Umbilical cord (tissue), 2 donors: ENCODE data around the gene JSRP1. TPM values are rescaled to one million over a fixed set of nuclear protein-coding genes. Genes with fewer than 3 reads are reported as not detected.

Experiments
- DNase-seq: peaks from one replicate; pipeline ENCODE4 v3.0.0-alpha.2; 2015; ENCODE audit warnings: low spot score
- total RNA-seq: library from RNA; depleted of rRNA; stranded (reverse); fragments of >200 nt; gene quantifications from one replicate; pipeline ENCODE4 v1.2.3, GENCODE V29; 2014; ENCODE audit warnings: low replicate concordance; ENCODE audit not compliant: insufficient read depth

Gene JSRP1
- total RNA-seq, 1 donor from 2014 or later, result not detected

DNA sequence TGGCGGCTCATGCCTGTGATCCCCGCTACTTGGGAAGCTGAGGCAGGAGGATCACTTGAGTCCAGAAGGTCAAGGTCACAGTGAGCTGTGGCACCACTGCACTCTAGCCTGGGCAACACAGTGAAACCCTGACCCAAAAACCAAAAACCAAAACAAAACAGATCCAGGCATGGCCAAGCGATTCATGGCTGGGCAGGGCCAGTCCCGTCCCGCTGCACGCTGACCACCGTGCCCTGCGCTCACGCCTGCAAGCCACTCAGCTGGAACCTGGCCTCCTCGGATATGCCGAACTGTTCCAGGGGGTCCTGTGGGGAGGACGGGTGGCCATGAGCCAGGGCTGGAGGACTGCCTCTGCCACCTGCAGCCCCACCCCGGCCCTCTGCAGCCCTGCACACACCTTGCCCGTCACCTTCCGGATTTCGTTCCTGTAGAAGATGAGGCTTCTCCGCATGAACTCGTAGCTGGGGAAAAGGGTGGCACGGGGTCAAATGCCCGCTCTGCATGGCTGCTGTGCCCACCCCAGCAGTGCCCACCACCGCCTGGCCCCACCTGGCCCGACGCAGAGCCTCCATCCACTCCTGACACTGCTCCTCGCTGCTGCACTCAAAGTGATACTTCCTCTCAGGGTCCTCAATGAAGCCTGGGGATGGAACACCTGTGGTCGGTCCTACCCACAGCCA lies 22.5 kb downstream of the JSRP1 start:
- no peak for DNase-seq

DNA sequence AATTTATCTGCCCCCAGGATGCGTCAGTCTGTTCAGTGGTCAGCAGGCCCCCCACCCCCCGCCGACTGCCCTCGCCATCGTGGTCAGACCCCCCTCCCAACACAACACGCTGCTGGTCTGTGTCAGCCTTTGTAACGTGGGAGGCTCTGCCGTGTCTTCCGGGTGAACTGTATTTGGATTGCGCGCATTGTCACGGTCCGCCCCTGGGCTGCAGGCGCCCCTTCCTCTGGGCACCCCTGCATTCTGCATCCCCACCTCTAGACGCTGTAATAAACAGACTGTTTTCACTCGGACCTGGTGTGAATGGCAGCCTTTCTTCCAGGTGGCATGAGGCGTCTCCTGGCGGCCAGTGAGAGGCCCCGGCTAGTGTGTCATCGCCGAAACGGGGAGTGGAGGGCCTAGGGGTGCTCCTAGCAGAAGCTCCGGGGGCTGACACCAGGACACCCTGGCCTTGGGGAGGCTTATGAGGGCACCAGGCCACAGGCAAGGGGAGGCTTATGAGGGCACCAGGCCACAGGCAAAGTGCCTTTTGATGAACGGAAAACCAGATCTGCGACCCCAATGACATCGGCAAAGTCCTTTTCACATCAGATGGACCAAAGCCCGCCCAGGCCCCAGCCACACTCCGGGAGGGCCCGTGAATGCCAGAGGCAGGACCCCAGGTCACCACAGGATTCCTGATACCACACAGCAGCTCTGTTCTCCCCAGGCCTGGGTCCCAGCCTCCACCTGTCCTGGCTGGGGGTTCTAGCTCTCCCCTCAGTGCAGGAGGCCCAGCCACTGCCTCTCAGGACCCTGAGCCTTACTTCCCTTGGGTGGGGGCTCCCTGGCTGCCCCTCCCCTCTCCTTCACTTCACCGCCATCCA lies 23.7 kb downstream of the JSRP1 start:
- no peak for DNase-seq

DNA sequence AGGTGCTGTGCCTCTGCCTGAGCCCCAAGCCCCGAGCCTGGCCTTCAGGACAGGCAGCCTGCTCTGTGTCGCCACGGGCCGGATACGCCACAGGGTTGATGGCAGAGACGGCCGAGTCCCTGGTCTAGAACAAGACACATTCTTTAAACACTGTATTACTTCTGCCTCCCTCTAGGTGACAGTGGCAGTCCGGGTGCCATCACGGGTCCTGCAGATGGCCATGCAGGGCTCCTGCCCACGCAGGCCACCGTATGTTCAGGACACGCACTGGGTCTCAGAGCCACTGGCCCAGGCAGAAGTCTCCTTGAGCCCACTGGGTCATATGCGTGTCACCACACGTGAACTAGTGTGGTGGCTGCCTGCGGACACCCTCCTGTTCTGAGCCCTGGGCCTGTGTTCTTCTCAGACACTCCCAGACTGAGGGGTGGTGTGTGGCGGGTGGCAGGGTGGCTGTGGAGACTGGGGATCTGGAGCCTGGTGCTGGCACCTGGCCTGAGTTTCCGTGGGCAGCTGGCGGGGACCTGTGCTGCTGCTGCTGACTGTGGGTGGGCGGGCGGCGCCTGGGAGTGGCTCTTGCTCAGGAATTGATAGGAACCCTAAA lies 24.5 kb downstream of the JSRP1 start:
- no peak for DNase-seq

DNA sequence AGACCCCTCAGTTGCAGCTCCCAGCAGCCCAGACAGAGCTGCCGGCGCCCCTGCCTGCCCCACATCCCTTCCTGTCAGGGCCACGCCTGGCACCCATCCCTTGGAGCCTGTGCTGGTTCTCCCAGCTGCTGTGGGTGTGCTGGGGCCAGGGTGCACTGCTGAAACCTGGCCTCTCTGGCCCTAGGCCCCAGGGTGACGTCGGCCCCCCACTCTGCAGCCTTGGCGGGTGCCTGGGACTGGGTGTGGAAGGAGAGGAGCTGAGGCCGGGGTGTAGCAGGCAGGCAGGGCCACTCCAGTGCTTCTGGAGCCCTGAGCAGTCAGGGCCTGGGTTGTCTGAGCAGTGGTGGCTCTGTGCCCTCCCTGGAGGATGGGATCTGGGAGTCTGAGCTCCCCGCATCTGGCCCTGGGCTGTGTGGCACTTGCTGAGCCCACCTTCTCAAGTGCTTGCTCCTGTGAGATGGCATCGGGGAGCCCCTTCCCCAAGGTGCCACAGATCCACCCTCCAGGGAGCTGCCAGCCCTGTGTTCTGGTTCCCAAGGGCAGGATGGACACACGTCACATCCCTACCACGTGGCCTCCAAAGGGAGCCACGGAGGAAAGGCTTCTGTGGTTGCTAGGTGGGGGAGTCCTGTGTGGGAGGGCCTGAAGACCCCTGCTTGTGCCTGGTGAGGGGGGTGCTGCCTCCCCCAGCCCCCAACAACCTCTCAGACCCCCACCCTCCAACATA lies 25.2 kb downstream of the JSRP1 start:
- DNase-seq, result no peak

DNA sequence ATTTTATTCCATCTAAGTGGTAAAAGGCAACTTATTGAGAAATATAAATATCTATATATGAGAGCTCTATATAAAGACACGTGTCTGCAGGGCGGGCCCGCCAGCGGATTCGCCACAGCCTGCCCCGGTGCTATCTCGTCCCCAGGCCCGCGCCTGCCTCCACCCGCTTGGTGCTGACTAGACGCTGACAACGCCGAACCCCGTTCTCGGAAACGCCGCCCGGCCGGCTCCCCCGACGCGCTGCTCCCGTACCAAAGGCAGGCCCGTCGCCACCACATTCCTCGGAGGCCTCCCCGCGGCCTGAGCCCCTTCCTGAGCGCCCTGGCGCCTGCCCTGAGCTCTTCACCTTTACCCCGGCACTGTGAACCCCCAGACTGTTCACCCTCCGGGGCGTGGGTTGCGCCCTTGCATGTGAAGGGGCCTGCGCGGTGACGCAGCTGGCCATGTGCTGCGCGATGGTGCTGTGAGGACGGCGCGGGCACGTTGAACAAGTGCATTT lies 26.1 kb downstream of the JSRP1 start:
- DNase-seq, result no peak

DNA sequence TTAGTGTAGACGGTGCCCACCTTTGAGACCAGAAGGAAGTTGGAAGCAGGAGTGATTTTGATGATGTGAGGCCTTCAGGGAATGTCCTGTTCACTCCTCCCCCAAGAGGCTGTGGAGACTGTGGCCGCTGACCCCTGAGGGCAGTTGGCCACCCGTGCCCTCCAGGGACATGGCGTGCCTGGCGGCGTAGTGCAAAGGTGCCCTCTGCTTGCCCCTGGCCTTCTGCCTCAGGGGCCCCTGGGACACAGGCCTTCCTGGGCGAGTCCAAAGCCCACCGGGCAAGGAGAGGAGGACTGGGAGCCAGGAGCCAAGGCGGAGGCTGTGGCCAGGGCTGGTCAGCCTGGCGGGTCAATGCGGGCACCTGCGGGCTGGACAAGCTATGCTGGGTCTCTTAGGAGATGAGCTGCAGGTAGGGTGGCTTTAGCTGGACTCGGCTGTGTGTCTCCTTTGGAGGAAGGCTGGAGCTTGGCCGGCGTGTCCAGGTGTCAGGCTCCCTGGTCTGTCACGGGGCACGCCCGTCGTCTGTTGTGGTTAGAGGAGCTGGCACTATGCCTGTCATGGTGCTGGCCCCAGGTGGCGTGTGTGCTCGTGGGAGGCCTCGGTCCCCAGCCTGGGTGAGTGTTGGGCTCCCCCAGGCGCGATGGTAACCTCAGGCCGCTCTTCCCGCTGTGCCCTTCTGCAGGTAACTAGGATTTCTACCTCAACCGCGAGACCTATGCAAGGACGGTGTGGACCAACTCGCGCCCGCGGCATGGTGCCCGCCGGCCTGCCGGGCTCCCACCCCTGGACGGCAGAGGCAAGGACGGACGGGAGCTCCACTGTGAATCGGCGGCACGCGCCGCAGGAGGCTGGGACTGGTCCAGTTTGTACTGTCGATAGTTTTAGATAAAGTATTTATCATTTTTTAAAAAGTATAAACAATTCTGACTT lies 26.8 kb downstream of the JSRP1 start:
- DNase-seq, result no peak

DNA sequence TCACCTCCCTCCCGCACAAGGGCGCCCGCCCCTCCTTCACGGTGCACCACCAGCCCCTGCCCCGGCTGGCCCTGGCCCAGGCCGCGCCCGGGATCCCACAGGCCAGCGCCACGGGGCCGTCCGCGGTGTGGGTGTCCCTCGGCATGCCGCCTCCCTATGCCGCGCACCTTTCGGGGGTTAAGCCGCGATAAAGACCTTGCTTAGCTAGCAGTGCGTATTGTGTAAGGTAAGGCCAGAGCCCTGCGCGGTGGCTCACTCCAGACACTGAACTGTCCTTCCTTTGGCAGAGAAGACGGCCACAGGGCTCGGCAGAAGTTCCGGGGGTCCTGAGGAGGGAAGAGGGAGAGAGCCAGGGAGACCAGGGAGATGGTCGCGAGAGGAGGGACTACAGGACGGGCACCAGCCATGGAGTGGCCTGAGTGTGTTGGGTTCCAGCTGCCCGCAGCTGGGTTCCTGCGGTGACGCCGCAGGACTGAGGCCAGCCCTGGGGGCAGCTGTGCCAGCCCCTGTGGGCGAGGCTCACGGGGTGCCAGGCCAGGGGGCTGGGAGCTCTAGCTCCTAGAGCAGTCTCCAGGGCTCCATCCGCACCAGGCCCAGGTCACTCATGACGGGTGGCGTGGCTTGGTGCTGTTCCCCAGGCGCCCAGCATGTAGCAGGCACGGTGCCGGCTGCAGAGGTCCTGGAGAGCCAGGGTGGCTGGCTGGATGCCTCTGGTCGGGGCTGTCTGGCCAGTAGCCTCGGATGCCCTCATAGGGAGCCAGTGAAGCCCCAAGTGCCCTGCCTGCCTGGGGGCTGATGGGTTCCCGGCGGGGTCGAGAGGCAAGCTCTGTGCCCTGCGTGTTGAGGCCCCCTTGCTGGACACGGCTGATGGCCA lies 27.8 kb downstream of the JSRP1 start:
- DNase-seq, result no peak

DNA sequence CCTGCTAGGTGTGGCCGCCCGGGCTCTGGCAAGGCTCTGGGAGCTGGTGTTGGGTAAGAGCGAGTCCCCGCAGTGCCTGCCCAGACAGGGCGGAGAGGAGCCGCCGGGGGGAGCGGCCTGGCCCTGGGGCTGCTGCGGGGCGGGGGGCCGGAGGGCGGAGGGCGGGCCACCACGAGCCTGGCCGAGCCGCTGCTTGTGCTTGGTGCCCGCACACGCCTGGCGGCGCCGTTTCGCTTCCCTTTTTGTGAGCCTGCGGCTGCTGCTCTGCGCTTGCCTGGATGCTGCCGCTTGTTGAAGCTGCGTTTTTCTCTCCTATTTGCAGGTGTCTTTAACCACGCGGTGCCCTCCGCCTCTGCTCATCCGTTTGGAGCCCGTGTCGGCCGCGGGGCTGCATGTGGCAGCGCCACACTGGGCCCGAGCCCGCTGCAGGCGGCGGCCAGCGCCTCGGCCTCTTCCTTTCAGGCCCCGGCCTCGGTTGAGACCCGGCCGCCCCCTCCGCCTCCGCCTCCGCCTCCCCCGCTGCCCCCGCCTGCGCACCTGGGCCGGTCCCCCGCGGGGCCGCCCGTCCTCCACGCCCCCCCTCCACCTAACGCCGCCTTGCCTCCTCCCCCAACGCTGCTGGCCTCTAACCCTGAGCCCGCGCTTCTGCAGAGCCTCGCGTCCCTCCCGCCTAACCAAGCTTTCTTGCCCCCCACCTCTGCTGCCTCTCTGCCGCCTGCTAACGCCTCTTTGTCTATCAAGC lies 28.6 kb downstream of the JSRP1 start:
- no peak for DNase-seq

DNA sequence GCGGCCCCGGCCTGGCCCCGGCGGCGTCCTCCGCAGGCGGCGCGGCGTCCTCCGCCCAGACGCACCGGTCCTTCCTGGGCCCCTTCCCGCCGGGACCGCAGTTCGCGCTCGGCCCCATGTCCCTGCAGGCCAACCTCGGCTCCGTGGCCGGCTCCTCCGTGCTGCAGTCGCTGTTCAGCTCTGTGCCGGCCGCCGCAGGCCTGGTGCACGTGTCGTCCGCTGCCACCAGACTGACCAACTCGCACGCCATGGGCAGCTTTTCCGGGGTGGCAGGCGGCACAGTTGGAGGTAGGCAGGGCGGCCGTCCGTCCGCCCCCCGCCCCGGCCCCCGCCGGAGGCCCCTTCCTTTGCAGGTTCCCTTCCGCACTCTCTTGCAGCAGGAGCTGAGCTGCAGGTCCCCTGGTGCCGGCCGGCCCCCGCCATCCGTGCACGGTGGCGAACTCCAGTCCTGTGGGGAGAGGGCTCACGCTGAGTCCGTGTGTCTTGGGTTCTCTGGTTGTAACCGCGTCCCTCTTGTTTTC lies 29.3 kb downstream of the JSRP1 start:
- no peak for DNase-seq

DNA sequence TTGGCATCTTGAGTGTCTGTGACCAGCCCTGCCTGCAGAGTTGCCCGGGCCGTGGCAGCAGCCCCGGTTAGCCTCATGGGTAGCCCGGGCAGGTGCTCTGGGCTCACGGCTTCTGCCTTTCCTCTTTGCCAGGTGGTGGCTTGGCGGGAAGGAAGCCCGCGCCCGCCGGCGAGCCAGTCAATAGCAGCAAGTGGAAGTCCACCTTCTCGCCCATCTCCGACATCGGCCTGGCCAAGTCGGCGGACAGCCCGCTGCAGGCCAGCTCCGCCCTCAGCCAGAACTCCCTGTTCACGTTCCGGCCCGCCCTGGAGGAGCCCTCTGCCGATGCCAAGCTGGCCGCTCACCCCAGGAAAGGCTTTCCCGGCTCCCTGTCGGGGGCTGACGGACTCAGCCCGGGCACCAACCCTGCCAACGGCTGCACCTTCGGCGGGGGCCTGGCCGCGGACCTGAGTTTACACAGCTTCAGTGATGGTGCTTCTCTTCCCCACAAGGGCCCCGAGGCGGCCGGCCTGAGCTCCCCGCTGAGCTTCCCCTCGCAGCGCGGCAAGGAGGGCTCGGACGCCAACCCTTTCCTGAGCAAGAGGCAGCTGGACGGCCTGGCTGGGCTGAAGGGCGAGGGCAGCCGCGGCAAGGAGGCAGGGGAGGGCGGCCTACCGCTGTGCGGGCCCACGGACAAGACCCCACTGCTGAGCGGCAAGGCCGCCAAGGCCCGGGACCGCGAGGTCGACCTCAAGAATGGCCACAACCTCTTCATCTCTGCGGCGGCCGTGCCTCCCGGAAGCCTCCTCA lies 30.0 kb downstream of the JSRP1 start:
- DNase-seq, result no peak

DNA sequence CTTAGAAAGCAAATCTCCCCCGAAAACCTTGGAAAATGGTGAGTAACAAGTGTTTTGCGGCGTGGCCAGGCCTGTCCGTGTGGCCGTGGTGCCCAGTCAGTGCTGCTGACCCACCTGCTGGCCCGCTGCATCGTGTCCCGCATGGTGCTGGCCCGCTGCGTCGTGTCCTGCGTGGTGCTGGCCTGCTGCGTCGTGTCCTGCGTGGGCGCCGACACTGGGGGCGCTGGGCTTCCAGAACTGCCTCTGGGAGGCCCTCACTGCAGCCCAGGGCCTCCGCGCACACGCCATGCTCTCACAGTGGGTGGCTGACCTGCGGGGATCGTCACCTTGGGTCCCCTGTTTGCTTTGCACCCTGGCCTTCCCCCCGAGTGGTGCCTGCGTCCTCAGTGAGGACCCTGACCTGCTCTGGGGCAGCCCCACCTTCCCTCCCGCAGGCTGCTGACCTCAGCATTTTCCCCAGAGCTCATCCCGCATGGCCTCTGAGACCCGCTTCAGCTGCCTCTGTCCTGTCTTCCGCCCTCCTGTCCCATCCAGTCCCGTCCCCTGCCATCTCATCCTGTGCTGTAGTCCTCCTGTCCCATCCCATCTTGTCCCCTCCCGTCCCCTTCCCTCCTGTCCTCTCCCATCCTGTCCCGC lies 30.7 kb downstream of the JSRP1 start:
- no peak for DNase-seq

DNA sequence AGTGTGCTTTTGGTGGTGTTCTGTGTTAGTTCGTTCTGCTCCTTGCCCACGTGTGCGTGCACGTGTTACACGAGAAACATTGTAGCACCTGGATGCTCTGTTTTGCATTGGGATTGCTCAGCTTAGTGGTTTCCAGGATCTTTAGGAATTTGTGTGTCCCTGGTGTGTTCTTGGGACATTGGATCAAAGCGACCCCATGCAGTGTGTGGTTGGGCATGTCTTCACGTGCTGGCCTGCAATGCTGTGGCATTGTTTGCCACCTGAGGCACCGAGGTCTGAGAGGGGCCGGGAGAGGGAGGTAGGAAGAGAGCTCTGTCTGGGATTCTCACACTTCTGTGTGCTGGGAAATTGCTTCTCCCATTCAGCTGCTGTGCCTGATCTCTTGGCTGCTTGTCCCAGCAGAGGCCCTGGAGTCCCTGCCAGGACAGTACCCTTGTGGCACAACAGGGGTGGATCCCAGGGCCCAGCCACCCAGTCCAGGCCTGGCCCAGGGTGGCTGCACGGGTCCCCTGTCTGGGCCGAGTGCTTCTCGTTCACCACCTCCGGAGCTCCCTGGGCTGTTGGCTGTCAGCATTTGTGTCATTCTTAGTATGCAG lies 31.4 kb downstream of the JSRP1 start:
- no peak for DNase-seq

DNA sequence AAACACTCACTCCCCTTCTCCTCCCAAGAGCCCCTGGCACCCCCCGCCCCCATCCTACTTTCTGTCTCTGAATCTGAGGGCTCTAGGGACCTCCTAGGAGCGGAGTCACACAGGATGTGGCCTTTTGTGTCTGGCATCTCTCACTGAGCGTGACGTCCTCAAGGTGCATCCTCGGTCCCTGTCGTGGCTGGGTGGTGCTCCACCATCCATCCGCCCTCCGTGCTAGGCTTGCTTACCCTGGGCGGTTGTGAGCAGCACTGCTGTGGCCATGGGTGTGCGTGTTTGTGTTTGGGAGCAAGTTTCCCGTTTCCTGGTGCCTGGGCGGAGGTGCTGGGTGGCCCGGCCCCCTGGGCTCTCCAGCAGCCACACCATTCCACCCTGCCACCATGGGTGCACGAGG lies 32.3 kb downstream of the JSRP1 start:
- DNase-seq, result no peak

DNA sequence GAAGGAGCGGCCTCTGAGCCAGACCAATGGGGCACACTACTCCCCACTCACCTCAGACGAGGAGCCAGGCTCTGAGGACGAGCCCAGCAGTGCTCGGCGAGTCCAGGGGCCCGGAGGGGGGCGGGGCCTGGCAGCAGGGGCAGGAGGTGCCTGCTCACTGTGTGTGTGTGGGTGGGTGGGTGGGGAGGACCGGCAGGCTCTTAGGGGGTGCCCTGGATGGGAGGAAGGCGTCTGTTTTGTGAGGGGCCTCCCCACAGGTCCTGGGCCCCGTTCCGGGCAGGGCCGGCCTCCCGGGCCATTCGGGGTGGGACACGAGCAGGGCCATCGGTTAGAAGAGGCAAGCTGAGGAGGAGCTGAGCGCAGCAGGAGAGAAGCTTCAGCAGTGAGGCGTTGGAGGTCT lies 32.8 kb downstream of the JSRP1 start:
- no peak for DNase-seq

DNA sequence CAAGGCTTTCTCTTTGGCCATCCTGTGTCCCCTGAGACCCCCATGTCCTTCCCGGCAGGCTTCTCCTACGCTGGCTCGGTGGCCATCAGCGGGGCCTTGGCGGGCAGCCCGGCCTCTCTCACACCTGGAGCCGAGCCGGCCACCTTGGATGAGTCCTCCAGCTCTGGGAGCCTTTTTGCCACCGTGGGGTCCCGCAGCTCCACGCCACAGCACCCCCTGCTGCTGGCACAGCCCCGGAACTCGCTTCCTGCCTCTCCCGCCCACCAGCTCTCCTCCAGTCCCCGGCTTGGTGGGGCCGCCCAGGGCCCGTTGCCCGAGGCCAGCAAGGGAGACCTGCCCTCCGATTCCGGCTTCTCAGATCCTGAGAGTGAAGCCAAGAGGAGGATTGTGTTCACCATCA lies 34.3 kb downstream of the JSRP1 start:
- no peak for DNase-seq

DNA sequence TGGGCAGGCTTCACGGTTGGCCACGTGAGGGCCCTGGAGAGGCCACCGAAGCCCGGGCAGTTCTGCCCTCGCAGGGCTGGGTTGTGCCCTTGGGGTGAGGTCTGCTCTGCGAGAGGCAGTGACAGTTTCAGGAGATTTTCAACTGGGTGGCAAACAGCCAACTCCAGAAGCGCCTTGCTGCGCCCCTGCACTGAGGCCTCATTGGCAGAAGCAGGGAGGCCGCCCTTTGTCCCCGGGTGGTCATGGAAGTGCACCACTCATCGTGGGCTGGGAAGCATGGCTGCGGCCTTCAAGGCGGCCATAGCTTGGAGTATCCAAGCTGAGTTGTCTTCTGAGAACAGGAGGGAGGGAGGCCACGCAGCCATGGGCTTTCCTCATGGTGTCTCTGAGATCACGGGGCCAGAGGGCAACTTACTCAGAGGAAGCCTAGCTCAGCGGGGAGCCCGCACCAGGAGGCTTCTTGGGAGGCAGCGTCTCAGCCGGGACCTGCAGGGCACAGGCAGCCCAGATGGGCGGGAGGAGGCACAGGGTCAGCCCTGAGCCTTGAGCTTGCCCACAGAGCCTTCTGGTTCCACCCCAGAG lies 34.9 kb downstream of the JSRP1 start:
- DNase-seq, result no peak

DNA sequence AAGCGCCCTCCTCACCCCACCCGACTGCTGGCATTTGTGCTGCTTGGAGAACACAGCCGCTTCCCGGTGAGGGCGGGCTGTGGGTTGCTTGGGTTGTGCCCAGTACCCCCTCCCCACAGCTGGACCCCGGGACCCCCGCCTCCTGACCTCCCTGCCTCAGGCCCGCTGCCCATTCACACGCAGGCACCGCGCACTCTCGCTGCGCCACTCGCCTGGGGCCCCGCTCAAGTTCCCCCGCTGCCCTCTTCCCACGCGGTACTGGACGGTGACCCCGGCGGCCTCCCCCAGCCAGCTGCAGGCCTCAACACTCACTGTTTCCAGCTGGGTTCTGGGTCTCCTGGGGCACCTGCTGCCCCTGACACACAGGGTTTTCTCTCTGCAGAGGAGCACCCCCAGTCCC lies 36.5 kb downstream of the JSRP1 start:
- no peak for DNase-seq
